SU-DHL-6 (cell line): ENCODE data around the gene SRGAP1.

ENCODE experiments used
- H2AFZ ChIP-seq: fragments of 200-600 bp; sonication (generic); 2 replicates; pipeline ENCODE4 v1.6.1; 2014; ENCODE audit warnings: low read depth, mild to moderate bottlenecking, moderate library complexity, mixed read lengths, antibody characterized with exemption, low read length; ENCODE audit not compliant: severe bottlenecking
- H3F3A ChIP-seq: fragments of 200-600 bp; shearing (Covaris generic); 2 replicates; pipeline ENCODE4 v1.6.0; 2016; ENCODE audit warnings: antibody characterized with exemption, mild to moderate bottlenecking; ENCODE audit not compliant: insufficient read depth
- H3K27ac ChIP-seq: fragments of 200-600 bp; sonication (generic); 2 replicates; pipeline ENCODE4 v1.5.1; 2016; ENCODE audit warnings: low read depth, mild to moderate bottlenecking, low read length, moderate library complexity, mixed read lengths
- H3K27me3 ChIP-seq: fragments of 200-600 bp; sonication (generic), shearing (Covaris generic); 2 replicates; pipeline ENCODE4 v1.6.0; 2014; ENCODE audit warnings: mild to moderate bottlenecking, low read length
- H3K36me3 ChIP-seq: fragments of 200-600 bp; sonication (generic); 2 replicates; pipeline ENCODE4 v1.6.1; 2014; ENCODE audit warnings: mild to moderate bottlenecking, low read length, mixed read lengths
- H3K4me2 ChIP-seq: fragments of 300-600, 200-600 bp; shearing (Covaris generic), sonication (generic); 2 replicates; pipeline ENCODE4 v1.6.0; 2014; ENCODE audit warnings: low read length, low read depth, mild to moderate bottlenecking; ENCODE audit not compliant: poor library complexity, severe bottlenecking
- H3K4me3 ChIP-seq: fragments of 200-600 bp; sonication (generic); 2 replicates; pipeline ENCODE4 v1.5.1; 2014; ENCODE audit warnings: antibody characterized with exemption, low read length, mild to moderate bottlenecking, mixed read lengths; ENCODE audit not compliant: insufficient read depth, poor library complexity, severe bottlenecking
- H3K79me2 ChIP-seq: fragments of 200-600 bp; sonication (generic); 2 replicates; pipeline ENCODE4 v1.6.1; 2014; ENCODE audit warnings: mild to moderate bottlenecking, low read length, moderate library complexity; ENCODE audit not compliant: insufficient read depth
- H3K9ac ChIP-seq: fragments of 200-600 bp; sonication (generic); 2 replicates; pipeline ENCODE4 v1.7.0; 2014; ENCODE audit warnings: mild to moderate bottlenecking, low read length
- H3K9me2 ChIP-seq: fragments of 200-600 bp; sonication (generic); replicated peaks from 2 replicates; pipeline ENCODE4 v1.6.1; 2014; ENCODE audit warnings: low read length; ENCODE audit not compliant: insufficient read depth
- H3K9me3 ChIP-seq: fragments of 200-600 bp; sonication (generic); 2 replicates; pipeline ENCODE4 v1.6.1; 2014; ENCODE audit warnings: low read length, mixed read lengths; ENCODE audit not compliant: insufficient read depth
- H4K20me1 ChIP-seq: fragments of 200-600 bp; sonication (generic); 2 replicates; pipeline ENCODE4 v1.6.1; 2014; ENCODE audit warnings: low read depth, mild to moderate bottlenecking, antibody characterized with exemption, low read length, moderate library complexity, mixed read lengths
- CTCF ChIP-seq: fragments of 200-600 bp; sonication (generic); IDR thresholded peaks from one replicate; pipeline ENCODE4 v1.5.1; 2017; ENCODE audit warnings: antibody characterized with exemption, mild to moderate bottlenecking, low read length, moderate library complexity; ENCODE audit not compliant: insufficient read depth, poor library complexity, severe bottlenecking
- EZH2phosphoT487 ChIP-seq: fragments of 200-600 bp; sonication (generic), shearing (Covaris generic); conservative IDR thresholded peaks from 2 replicates; pipeline ENCODE4 v1.6.1; 2018; ENCODE audit warnings: mild to moderate bottlenecking, antibody characterized with exemption, low read length, moderate library complexity, mixed read lengths

The SRGAP1 gene

GRCh38 chr12:63905544-63905943 lies 61.0 kb downstream of the SRGAP1 start:
- TF ChIP-seq CTCF (no peak), EZH2phosphoT487 (no peak)
- Histone ChIP-seq H3K4me2 (no peak overlapping the region), H2AFZ (no peak overlapping the region), H3K79me2 (no peaks in the 10 kb centered on the region), H3K9me3 (no peaks in the 10 kb centered on the region), H3F3A (no peaks in the 10 kb centered on the region), H4K20me1 (no peaks in the 10 kb centered on the region), H3K27me3 (no peaks in the 10 kb centered on the region), H3K9me2 (no peaks in the 10 kb centered on the region), H3K4me3 (no peak overlapping the region), H3K36me3 (no peaks in the 10 kb centered on the region), H3K9ac (no peak overlapping the region), H3K27ac (no peak overlapping the region)

GRCh38 chr12:63906876-63907275 lies 62.4 kb downstream of the SRGAP1 start:
- Histone ChIP-seq H3K9me2 (no peaks in the 10 kb centered on the region), H3K27me3 (no peaks in the 10 kb centered on the region), H3K27ac (no peak overlapping the region), H3K9me3 (no peaks in the 10 kb centered on the region), H3K36me3 (no peaks in the 10 kb centered on the region), H3F3A (no peaks in the 10 kb centered on the region), H4K20me1 (no peaks in the 10 kb centered on the region), H3K9ac (no peak overlapping the region), H3K4me3 (no peak overlapping the region), H3K79me2 (no peaks in the 10 kb centered on the region), H3K4me2 (no peak overlapping the region), H2AFZ (no peak overlapping the region)
- TF ChIP-seq EZH2phosphoT487 (no peak), CTCF (no peak)

GRCh38 chr12:63907561-63907960 lies 63.1 kb downstream of the SRGAP1 start:
- H3K27me3 ChIP-seq = no peaks in the 10 kb centered on the region
- no peak overlapping the region for H3K4me3 ChIP-seq
- no peaks in the 10 kb centered on the region for H3K79me2 ChIP-seq
- no peaks in the 10 kb centered on the region for H3F3A ChIP-seq
- H3K9me3 ChIP-seq = no peaks in the 10 kb centered on the region
- H3K27ac ChIP-seq = no peak overlapping the region
- no peak overlapping the region for H2AFZ ChIP-seq
- H3K36me3 ChIP-seq = no peaks in the 10 kb centered on the region
- H3K9ac ChIP-seq = no peak overlapping the region
- TF ChIP-seq CTCF (no peak), EZH2phosphoT487 (no peak)
- no peaks in the 10 kb centered on the region for H4K20me1 ChIP-seq
- no peaks in the 10 kb centered on the region for H3K9me2 ChIP-seq
- H3K4me2 ChIP-seq = no peak overlapping the region

GRCh38 chr12:63909746-63910145 lies 65.2 kb downstream of the SRGAP1 start:
- H3K36me3 ChIP-seq = no peaks in the 10 kb centered on the region
- H3K27me3 ChIP-seq = no peaks in the 10 kb centered on the region
- no peak overlapping the region for H3K9ac ChIP-seq
- no peak overlapping the region for H3K4me3 ChIP-seq
- H3K4me2 ChIP-seq = no peak overlapping the region
- no peaks in the 10 kb centered on the region for H4K20me1 ChIP-seq
- no peaks in the 10 kb centered on the region for H3F3A ChIP-seq
- H3K79me2 ChIP-seq = no peaks in the 10 kb centered on the region
- no peak for TF ChIP-seq EZH2phosphoT487
- TF ChIP-seq CTCF = no peak
- no peaks in the 10 kb centered on the region for H3K9me3 ChIP-seq
- no peak overlapping the region for H2AFZ ChIP-seq
- H3K9me2 ChIP-seq = no peaks in the 10 kb centered on the region
- H3K27ac ChIP-seq = no peak overlapping the region
